NCI-H345 treated with DMSO at 0.1 percent for 48 hours (cell line): ENCODE measurements around the gene ST8SIA2.
A peak's percentile ranks its signal among the peaks of the same experiment; 100 is the strongest.
"Not testable (repeated sequence)": the region's sequence is repeated elsewhere in the genome, so short reads cannot be mapped to it uniquely, and the experiment has no call there.

Experiments
- DNase-seq: peaks from one replicate; lab custom pipeline; 2025; ENCODE audit not compliant: unreplicated experiment; lab: John Stamatoyannopoulos, UW

The ST8SIA2 gene

GRCh38 chr15:92435145-92435544, 41.5 kb downstream of the ST8SIA2 start:
- no peak for DNase-seq

GRCh38 chr15:92438471-92438870, 44.8 kb downstream of the ST8SIA2 start:
- no peak for DNase-seq

- DNase-seq = no peak
These were observed 49.7 kb downstream of the ST8SIA2 start for GRCh38 chr15:92443381-92443780.

GRCh38 chr15:92444631-92445030, 51.0 kb downstream of the ST8SIA2 start:
- DNase-seq = no peak

GRCh38 chr15:92448370-92448769, 54.7 kb downstream of the ST8SIA2 start:
- DNase-seq = no peak

DNA sequence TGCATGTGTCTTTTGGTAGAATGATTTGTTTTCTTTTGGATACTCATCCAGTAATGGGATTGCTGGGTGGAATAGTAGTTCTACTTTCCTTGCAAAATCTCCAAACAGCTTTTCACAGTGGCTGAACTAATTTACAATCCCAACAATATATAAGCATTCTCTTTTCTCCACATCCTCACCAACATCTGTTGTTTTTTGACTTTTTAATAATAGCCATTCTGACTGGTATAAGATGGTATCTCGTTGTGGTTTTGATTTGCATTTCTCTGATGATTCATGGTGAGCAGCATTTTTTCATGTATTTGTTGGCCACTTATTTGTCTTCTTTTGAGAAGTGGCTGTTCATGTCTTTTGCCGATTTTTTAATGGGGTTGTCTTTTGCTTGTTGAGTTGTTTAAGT, 55.8 kb downstream of the ST8SIA2 start:
- DNase-seq = no peak

- DNase-seq = no peak
These were observed 57.6 kb downstream of the ST8SIA2 start for GRCh38 chr15:92451225-92451825.

- DNase-seq = no peak
These were observed 58.5 kb downstream of the ST8SIA2 start for GRCh38 chr15:92452143-92452542.

GRCh38 chr15:92453607-92454006, 59.9 kb downstream of the ST8SIA2 start:
- no peak for DNase-seq

DNA sequence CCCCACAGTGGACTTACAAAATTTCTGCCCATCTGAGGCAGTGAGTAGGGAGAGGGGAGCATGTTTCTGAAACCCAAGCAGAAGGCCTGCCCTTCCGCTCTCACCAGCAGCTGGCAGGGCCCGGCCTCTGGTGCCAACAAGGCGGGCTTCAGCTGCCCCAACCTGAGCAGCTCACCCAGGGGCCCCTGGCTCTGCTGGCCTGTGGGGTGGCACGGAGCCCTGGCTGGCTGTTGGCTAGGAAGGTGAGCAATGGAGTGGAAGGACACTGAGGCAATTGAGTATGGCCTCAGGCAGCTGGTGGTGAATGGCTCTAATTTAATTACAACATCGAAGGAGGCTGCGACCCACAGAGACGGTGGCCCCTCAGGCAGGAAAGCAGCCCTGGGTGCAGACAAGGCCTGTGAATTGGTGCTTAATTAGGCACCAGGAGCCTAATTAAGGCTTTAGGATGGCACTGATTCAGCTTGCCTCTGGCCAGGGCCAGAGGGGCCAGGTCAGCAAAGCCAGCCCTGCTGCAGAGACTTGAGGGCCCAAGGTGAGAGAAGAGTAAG, 60.9 kb downstream of the ST8SIA2 start:
- DNase-seq = no peak

DNA sequence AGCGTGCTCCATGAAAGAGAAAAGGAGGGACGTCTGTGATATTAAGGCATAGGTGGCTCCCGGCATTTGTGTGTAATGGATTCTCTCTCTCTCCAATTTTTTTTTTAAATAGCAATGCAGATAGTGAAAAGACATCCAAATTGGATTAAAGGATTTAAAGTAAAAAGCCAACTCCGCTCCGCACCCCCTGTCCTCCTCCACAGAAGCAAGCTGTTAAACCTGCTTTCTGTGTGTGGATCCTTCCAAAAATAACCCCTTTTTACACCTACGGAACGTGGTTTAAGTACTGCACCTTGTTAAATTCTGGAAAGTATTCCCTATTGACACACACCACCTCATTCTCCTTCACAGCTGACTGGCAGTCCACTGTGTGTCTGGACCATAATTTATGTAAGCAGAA, 61.6 kb downstream of the ST8SIA2 start:
- no peak for DNase-seq

DNA sequence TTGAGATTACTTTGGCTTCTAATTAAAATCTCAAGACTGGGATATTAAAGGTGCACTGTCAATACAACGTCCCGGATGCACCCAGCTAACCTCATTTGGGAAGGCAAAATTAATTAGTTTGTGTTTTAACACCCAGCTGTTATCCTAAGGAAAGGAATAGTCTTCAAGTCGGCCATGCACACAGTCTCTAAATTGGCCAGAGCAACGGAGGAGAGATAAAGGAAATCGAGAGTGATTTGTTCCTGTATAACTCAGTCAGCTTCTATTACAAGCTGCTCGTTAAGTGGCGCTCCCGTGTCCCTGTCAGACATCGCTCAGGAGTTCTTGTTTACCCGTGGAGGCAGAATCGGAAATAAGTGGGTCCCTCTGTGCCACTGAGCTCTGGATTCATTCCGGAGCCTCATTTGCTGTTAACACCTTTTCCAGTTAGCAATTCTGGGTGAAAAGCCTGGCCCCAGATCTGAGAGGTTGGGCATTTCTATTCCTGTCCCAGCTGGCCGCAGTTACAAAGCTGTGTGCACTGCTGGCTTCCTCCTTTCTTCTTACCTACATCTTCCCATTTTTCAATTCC, 63.9 kb downstream of the ST8SIA2 start:
- no peak for DNase-seq

GRCh38 chr15:92460023-92460422, 66.3 kb downstream of the ST8SIA2 start:
- DNase-seq = no peak

GRCh38 chr15:92462424-92463125, 68.9 kb downstream of the ST8SIA2 start:
- DNase-seq = no peak

- no peak for DNase-seq
These were observed 69.7 kb downstream of the ST8SIA2 start for GRCh38 chr15:92463352-92463751.

GRCh38 chr15:92463826-92464225, 70.1 kb downstream of the ST8SIA2 start:
- no peak for DNase-seq

GRCh38 chr15:92466834-92467233, 73.2 kb downstream of the ST8SIA2 start:
- no peak for DNase-seq

DNA sequence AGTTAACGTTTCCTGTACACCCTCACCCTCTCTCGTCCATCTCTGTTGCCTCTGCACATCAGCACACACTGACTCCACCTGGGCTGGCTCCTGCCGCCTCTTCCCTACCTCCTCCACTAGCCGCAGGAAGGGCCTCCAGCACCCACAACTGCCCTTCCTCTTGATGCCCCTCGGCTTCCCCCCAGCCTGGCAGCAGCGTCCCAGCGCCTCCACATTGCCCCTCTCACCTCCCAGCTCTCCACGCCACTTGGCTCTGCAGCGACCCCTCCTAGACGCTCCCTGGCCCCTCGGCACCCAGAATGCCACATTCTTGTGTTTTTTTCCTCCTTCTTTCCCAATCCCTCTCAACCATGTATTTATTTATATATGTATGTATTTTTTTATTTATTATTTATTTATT, 73.6 kb downstream of the ST8SIA2 start:
- no peak for DNase-seq

DNA sequence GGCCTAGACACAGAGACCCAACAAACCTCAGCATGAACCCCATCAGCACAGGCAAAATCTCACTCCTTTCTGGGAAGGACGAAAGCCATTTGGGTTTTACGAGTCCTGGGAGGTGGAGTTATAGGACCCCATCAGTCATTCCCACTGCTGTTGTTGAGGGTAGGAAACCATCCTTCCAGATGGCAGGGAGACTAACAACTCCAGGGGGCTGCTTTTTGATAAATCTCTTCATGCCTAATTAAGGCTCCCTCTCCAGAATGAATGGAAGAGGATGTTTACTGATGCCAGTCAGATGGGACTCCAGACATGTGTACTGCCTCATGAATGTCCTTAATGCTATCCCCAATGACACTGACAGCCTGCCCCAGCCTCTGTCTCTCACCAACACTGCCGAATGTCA, 75.3 kb downstream of the ST8SIA2 start:
- DNase-seq = peak; percentile 51

DNA sequence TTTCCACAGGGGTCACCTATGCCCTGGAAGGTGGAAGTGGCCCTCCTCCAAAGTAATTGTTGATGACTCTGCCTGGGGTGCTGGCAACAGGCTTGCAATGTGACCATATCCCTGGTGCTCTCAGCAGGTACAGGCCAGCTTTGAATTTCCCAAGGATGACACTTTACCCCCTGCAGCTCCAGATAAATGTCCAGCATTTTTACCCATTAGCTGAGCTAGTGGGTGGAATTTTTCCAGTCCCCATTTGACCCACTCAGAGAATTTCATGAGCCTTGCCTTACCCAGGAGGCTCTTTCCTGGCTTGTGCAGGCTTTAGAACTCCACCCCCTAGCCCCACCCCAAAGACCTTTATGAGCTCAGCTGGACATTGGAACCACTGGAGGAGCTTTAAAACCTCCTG, 77.6 kb downstream of the ST8SIA2 start:
- DNase-seq = no peak

GRCh38 chr15:92473756-92474155, 80.1 kb downstream of the ST8SIA2 start:
- DNase-seq = no peak

- DNase-seq = not testable (repeated sequence)
These were observed 86.0 kb downstream of the ST8SIA2 start for GRCh38 chr15:92479730-92480129.
